GM18907 (cell line): Measurements from ENCODE around the gene RGS6.

Experiments
- ATAC-seq: cut with Tn5 transposase; IDR thresholded peaks from one replicate; pipeline ENCODE4 v1.9.1; 2021; ENCODE audit warnings: mild to moderate bottlenecking, moderate library complexity; ENCODE audit not compliant: unreplicated experiment

RGS6 gene

DNA sequence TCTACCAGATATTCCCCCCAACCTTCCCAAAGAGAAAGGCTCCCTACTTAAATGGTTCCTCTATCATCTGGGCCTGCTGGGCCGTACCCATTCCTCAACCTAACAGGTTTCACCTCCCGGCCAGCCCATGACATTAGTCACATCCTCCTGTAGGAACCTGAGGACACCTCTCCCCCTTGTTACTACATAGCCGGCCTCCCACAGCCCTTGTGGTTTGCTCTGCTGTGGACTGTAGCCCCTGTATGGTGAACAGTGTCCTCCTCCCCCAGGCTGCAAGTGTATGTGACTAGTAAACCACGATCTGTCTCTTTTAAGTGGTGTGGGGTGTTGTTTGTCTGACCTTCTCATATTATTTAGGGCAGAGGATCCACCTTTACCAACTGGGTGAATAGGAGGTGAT, 371.7 kb downstream of the RGS6 start:
- no peak for ATAC-seq

DNA sequence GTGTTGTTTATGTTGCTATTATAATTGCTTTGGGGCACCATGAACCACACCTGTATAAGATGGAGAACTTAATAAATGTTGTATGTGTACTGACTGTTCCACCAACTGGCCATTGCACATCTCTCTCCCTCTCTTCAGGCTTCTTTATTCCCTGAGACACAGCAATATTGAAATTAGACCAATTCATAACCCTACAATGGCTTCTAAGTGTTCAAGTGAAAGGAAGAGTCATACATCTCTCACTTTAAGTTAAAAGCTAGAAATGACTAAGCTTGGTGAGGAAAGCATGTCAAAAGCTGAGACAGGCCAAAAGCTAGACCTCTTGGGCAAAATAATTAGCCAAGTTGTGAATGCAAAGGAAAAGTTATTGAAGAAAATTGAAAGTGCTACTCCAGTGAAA, 373.3 kb downstream of the RGS6 start:
- no peak for ATAC-seq

GRCh38 chr14:72308967-72309485, 376.8 kb downstream of the RGS6 start:
- no peak for ATAC-seq

DNA sequence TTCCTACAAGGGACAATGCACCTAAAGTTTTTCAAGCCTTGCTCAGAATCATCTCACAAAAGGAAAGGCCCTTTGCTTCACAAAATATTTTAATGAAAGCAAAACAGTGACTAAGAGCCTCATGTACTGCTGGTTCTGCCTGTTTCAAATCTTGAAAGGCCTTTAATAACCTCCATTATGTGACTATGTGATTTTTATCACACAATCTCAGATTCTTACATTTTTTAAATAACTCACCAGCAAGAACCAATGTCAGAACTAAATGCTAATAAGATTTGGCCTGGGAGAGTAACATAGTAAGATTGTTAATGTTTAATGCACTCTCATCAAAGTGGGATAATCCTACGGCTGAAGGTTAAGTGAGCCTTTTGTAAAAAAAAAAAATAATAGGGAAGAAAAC, 378.9 kb downstream of the RGS6 start:
- no peak for ATAC-seq

GRCh38 chr14:72311516-72311915, 379.3 kb downstream of the RGS6 start:
- no peak for ATAC-seq

DNA sequence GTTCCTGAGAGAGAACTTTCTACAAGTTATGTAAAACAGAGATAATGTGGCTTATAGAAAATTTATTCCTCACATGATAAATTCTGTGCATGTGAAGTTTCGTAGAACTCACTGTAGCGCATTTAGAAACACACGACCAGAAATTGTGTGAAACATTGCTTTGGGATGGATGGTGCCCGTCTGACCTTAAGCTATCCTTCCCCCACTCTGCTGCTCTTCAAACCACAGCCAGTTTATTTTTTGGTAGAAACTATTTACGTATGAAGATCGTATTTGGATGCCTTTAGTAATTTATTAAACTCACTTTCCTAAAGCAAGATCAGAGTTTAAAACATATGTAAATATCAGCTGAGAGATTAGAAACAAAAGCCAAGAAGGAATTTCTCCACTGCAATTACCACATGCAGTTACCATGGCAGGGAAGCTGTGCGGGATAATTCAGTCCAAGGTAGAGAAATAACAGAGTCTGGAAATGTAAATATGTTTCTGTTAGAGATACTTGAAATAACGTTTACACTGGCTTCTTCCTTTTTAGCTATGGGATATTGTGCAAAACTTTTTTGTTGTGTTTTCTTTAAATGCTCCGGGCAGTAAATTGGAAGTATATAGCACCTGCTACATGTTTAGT, 382.7 kb downstream of the RGS6 start:
- no peak for ATAC-seq

DNA sequence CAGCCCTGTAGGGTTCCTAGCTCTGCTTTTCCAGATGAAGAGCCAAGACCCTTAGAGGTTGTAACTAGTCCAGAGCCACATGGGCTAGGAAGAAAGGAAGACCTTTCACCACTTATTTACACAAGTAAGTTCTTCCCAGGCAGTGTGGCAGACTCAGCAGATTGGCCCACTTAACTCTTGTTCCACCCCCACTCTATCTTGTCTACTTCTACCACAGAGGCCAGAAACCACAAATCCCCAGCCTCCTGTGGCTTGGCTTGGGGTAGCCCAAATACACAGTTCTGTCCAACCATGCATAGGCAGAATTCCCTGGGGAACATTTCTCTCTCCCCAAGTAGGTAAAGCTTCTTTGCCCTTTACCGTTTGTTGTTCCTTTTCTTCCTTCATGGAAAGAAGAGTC, 383.5 kb downstream of the RGS6 start:
- no peak for ATAC-seq

DNA sequence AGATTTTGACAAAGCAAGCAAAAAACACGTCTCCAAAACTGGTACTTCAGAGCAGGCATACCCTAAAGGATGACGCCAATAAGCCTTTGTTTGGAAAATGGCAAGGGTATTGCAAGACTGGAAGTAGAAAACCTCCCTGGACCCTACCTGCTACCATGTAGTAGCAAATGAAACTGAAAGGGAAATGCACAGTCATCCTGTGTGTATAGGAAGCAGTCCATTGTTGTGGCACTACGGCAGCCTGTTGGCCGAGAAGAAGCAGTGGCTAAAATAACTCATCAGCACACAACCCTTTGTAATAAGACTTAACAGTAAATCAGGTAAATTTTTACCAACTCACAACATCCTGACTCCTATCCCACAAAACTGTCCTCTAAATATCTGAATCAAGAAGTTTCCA, 386.4 kb downstream of the RGS6 start:
- no peak for ATAC-seq

DNA sequence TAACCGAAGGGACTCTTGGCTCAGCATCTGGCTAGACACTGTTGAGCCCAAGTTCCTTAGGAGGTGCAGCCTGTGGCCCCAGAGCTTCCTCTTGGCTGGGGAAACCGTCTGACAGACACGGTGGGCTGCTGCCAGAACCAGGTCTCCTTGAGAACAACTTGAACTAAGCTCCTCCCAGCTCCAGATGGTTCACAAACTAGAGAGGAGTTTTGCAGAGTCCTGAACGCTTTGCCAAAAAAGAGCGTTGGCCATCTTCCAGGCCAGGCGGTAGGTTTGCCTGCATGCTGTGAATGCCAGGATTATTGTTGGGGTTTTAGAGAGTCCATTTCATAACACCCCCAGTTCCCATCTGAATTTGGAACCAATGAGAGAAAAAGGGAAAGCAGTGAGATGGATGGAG, 399.8 kb downstream of the RGS6 start:
- ATAC-seq, result no peak

- no peak for ATAC-seq
Observed at GRCh38 chr14:72332871-72333270, 400.6 kb downstream of the RGS6 start.

GRCh38 chr14:72333357-72333756, 401.1 kb downstream of the RGS6 start:
- ATAC-seq, result no peak

DNA sequence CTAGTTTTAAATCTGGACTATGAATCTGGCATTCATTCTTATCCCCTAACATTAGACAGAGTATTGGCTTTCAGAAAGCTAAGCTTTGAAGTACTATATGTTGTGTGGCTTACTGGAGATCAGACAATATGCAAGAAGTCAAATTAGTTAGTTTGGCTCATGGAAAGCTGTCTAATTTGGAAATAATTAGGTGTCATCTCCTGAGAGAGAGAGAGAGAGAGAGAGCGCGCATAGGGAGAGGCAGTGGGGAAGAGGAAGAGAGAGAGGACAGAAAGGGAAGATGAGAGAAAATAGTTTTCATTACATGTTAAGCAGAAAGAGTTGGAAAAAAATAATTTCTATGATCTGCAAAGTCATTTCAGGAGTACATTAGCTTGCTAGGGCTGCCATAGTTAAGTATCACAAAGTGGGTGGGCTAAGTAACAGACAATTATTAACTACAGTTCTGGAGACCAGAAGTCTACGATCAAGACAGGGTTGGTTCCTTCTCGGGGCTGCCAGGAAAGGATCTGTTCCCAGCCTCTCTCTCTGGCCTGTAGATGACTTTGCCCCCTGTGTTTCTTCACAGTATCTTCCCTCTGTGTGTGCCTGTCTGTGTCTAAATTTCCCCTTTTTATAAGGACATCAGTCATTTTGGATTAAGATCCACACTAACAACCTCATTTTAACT, 404.2 kb downstream of the RGS6 start:
- ATAC-seq, result no peak

DNA sequence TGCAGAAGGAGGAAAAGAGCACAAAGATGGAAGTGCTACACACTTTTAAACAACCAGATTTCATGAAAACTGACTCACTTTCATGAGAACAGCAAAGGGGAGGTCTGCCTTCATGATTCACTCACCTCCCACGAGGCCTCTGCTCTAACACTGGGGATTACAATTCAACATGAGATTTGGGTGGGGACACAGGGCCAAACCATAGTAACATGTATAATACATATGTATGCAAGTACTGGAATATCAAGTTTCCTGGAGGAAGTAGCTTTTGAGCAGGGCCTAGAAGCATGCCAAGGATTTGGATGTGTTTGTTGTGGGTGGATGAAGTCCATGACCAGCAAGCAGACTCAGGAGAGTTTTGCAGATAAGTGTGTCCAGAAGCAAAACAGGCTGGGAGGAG, 409.0 kb downstream of the RGS6 start:
- ATAC-seq, result no peak

DNA sequence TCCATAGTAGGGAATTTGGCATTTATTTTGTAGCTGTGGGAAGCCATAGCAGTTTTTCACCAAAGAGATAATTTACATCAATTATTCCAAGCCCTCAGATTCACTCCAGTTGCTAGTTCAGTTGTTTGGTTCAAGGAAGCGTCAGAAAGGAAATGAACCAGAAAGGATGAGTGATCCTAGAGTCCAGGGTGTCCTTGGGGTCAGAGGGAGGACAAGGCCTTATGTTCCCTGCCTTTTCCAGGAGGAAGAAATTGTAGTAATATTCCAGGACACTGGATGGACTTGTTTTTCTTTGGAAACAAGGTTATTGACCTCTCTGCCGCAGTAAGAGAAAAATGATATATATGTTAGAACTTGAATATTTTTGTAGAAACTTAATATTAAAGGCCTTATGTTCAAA, 409.5 kb downstream of the RGS6 start:
- no peak for ATAC-seq

- no peak for ATAC-seq
Observed at GRCh38 chr14:72347118-72347517, 414.9 kb downstream of the RGS6 start.

DNA sequence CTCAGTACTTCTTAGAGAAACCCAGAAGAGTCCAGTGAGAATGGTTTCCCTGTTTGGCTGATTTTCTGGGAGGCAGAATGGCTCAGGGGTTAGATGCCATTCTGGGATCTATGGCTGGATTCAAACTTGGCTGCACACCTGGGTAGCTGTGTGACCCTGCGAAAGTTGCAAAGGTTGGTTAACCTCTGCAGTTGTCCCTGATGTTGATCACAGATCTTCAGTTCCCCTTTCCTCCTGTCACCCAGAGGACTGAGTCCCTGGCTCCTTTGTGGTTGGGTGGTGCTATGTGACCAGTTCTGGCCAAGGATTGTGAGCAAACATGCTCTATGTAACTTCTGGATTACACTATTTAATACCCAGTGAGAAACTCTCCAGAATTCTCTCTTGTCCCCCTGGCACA, 418.0 kb downstream of the RGS6 start:
- no peak for ATAC-seq

DNA sequence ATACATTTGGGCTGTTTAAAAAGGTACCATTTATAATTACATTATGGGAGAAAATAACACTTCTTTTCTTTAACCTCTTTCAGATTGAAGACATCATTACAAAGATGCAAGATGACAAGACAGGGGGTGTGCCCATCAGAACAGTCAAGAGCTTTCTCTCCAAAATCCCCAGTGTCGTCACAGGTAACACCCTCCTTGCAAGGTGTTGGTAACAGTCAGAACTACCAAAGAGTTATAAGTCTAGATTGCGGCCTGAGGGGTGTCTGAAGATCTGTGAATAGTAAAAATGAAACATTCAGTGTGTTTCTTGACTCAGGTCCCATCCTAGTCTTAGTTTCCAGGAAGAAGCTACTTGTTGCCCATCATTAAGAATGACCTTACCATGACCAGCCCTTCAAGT, 419.8 kb downstream of the RGS6 start:
- ATAC-seq, result no peak

DNA sequence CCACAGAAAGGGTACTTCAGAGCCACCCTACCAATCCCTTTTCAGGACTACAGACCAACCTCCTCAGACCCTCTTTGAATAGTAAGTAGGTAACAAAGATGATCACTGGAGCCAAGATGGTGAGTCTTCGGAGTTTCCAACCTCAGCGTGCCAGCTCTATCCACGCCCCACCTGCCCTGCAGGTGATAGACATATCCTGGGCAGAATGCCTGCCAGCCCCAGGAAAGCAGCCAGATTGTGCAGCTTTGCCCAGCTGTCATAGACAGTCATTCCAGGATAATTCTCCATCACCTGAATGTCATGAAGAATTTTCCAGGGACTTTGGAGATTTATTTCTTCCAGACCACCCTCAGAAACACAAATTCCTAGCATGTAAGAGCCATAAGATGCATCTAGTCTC, 434.4 kb downstream of the RGS6 start:
- no peak for ATAC-seq

DNA sequence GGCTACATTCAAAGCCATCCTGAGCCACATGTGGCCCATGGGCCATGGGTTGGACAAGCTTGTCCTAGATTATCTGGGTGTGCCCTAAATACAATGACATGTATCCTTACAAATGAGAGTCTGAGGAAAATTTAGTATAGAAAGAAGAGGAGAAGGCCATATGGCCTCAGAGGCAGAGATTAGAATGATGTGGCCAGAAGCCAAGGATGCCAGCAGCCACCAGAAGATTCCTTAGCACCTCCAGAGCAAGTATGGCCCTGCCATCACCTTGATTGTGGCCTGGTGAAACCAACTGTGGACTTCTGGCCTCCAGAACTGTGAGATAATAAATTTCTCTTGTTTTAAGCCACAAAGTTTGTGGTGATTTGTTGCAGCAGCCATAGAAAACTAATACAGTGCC, 436.9 kb downstream of the RGS6 start:
- no peak for ATAC-seq

- no peak for ATAC-seq
Observed at GRCh38 chr14:72377016-72377415, 444.8 kb downstream of the RGS6 start.

GRCh38 chr14:72380456-72380855, 448.2 kb downstream of the RGS6 start:
- no peak for ATAC-seq

DNA sequence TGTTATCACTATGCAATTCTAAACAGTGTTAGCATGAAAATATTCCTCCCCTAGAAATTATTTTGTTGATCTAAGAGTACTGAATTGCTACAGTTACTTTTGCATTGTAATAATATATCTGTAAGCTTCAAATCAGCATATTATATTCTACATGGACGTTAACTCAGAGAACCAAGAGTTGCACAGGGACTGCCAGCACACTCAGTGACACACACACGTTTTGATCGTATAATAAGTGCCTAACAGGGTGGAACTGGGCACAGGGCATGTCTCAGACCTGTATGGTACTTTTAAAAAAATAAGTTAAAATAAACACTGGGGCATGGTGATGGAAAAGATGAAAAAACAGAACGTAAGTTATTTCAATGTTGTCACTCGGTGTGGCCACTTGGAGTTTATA, 451.6 kb downstream of the RGS6 start:
- ATAC-seq, result no peak

DNA sequence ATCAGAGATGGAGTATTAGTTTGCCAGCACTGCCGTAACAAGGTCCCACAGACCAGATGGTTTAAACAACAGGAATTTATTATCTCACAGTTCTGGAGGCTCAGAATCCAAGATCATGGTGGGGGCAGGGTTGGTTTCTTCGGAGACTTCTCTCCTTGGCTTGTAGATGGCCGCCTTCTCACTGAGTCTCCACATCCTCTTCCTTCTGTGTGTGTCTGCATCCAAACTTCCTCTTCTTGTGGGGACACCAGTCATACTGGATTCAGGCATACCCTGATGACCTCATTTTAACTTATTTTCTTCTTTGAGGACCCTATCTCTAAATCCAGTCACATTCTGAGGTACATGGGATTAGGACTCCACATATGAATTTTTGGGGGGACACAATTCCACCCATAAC, 455.5 kb downstream of the RGS6 start:
- ATAC-seq, result no peak
